Erythroblast (primary cell): ENCODE data around the gene GZMM.

Experiments
- GATA1 ChIP-seq: IDR thresholded peaks from 2 replicates; pipeline ENCODE4 v1.6.1; 2011; ENCODE audit warnings: low read depth, mild to moderate bottlenecking, control low read depth, low read length, moderate library complexity
- POLR2A ChIP-seq: IDR thresholded peaks from 2 replicates; pipeline ENCODE4 v1.6.1; 2011; ENCODE audit warnings: mild to moderate bottlenecking, low read length

DNA sequence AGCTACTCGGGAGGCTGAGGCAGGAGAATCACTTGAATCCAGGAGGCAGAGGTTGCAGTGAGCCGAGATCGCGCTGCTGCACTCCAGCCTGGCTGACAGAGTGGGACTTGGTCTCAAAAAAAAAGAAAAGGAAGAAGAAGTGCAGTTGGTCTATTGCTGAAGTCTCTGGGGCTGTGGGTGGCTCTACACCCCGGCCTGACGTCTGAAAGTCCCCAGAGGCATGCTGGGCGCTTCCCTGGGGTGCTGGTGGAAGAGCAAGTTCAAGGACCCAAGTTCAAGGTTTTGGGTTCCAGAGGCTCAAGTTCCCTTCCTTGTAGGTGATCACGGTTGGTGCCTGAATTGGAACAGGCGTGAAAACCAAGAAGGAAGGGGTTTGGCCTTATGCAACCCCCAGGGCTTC, 49.7 kb downstream of the GZMM start:
- no peak for TF ChIP-seq POLR2A
- no peak for TF ChIP-seq GATA1
